ENCODE results near the gene LCLAT1.
"Not testable (repeated sequence)": the region's sequence is repeated elsewhere in the genome, so short reads cannot be mapped to it uniquely, and the experiment has no call there.

LCLAT1 gene

DNA sequence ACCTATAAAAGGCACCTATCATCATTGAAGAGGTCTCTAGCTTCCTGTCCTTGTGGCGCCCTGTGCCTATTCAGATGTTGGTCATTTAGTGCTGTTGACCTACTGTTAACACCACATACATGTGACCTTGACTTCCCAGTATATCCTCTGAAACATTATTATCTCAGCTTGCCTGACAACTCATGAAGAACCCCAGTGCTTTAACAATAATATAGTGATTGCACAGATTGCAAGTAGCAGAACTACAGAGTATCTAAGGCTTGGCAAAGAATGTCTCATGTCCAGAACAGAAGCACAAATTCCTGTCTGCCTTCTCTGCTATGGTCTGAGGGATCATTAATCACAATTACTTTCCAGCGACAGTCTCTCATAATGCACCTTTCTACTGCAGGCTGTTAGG lies 165.3 kb downstream of the LCLAT1 start:
- no peak for DNase-seq

- DNase-seq: no peak
Observed at GRCh38 chr2:30613001-30613400, 166.0 kb downstream of the LCLAT1 start.

- DNase-seq: peak in 1 of 2 experiments; percentile 7
Observed at GRCh38 chr2:30614227-30614626, 167.2 kb downstream of the LCLAT1 start.

DNA sequence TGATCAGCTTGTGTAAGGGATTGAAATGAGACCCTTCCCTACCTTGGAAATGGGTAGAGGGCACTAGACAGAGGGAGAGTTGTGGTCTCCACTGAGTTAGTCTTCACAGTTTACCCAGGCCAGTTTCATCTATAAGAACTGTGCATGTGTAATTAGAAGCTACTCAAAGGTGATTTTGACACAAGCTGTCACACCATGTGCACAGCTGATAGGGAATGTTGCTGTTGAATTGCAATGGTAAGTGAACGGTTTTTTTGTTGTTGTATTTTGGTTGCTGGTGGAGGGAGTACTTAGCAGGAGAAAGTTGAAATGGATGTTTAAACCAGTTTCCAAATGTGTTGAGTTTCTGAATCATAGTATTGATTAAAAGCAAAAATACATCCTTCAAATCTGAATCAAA lies 168.9 kb downstream of the LCLAT1 start:
- DNase-seq: peak; percentile 43 to 74

DNA sequence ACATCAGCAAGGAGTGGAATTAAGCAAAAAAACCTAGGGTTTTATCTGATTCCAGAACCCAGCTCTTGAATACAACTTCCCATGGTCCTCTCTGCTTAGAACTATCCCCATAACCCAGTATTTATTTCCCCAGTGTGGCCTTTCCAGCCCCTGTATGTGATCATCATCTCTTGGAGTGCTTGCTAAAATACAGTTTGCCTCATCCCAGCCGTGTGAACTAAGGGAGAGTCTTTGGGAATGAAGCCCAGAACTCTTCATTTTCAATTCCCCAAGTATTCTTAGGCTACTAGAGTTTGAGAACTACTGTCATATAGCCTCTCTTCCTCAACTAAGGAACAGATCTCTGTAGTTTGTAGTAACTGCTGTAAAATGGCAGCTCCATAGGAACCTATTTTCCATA lies 173.1 kb downstream of the LCLAT1 start:
- DNase-seq: no peak

- no peak for DNase-seq
Observed at GRCh38 chr2:30621836-30622235, 174.8 kb downstream of the LCLAT1 start.

GRCh38 chr2:30622452-30622851 lies 175.4 kb downstream of the LCLAT1 start:
- DNase-seq: no peak

- DNase-seq: no peak
Observed at GRCh38 chr2:30625276-30625675, 178.2 kb downstream of the LCLAT1 start.

GRCh38 chr2:30625701-30626100 lies 178.7 kb downstream of the LCLAT1 start:
- DNase-seq: no peak

GRCh38 chr2:30626397-30626796 lies 179.4 kb downstream of the LCLAT1 start:
- DNase-seq: no peak

- no peak for DNase-seq
Observed at GRCh38 chr2:30627151-30627550, 180.1 kb downstream of the LCLAT1 start.

DNA sequence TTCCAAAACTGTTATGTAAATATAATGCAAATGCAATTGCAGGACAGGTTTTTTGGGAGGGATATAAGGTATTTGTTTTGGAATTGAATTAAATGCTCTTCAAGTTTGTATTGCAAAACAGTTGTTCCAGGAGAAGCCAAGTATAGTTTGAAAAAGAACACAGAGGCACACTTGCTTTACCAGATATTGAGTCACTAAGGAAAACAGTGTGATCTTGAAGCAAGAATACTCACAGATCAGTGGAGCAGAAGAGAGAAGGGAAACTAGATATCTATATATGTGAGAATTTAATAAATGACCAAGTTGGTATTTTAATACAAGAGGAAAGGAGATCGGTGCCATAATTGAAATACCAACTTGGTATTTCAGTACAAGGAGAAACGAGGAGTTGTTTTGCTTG lies 181.3 kb downstream of the LCLAT1 start:
- no peak for DNase-seq

DNA sequence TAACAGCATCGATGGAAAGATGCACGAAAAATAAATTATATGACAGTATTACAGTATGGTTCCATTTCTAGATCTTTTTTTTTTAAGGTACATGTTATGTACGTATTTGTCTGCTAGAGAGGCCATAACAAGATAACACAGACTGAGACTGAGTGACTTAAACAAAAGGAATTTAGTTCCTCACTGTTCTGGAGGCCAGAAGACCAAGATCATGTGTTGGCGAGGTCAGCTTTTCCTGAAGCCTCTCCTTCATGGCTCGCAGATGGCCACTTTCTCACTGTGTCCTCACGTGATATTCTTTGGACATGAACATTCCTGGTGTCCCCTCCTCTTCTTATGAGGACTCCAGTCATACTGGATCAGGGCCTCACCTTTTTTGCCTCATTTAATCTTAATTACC lies 182.8 kb downstream of the LCLAT1 start:
- no peak for DNase-seq

GRCh38 chr2:30631051-30631671 lies 184.1 kb downstream of the LCLAT1 start:
- no peak for DNase-seq

- DNase-seq: no peak
Observed at GRCh38 chr2:30633039-30633438, 186.0 kb downstream of the LCLAT1 start.

DNA sequence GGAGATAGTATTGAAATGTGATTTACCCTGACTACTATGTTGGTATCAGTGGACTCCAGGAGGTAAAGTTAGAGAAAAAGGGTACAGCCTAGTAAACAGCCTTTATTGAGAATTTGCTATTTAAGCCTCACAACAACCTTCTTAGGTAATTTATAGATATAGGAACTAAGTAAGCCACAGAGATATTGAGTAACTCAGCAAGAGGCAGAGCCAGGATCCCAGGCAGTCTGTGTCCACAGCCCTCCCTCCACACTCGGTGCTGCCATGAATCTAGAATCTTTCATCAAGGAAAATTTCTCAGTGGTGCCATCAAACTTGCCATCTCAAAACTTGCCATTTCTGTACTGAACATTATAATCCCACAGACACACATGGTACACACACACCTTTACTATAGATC lies 189.3 kb downstream of the LCLAT1 start:
- DNase-seq: no peak

GRCh38 chr2:30639836-30640235 lies 192.8 kb downstream of the LCLAT1 start:
- DNase-seq: no peak

DNA sequence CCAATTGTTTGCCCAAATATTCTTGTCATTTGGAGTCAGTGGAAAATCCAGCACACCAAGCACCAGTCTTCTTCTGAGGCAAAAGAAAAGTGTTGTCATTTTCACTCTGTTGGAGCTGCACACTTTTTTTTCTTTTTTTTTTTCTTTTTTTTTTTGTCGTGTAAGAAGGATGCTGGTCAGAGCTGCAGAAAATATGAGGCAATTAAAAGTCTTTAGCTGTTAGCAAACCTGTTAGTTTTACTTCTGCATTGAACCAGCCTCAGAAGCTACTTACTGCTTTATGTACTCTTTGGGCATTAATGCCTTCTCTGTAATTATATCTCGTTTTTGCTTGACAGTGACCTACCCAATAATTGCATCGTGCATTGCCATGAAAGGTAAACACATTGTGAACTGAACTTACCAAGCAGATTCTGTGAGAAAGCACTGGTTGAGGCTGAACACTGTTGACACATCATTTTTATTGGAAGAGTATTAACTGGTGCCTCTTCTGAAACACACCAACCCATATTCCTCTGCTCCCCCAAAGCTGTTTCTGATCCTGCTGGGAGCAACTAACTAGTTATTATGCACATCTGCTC lies 194.8 kb downstream of the LCLAT1 start:
- no peak for DNase-seq

- not testable (repeated sequence) for DNase-seq
Observed at GRCh38 chr2:30643013-30643412, 196.0 kb downstream of the LCLAT1 start.

DNA sequence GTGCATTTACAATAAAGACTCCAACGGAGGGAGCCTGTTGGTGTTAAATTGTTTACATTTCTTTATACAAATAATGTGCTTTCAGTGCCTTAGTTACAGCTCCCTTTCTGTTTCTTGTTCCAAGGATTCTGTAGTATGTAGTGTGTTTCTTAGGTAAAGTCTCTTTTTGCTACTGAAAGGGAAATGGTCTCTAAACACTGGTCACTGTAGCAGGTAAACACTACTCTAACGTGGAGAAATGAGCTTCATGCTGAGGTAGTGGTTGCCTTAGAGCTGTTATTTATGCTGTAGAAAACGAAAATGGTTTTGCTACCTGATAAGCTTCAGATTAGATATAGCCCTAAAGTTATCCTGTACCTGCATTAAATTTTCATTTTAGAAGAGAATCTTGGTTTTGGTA lies 196.6 kb downstream of the LCLAT1 start:
- no peak for DNase-seq

DNA sequence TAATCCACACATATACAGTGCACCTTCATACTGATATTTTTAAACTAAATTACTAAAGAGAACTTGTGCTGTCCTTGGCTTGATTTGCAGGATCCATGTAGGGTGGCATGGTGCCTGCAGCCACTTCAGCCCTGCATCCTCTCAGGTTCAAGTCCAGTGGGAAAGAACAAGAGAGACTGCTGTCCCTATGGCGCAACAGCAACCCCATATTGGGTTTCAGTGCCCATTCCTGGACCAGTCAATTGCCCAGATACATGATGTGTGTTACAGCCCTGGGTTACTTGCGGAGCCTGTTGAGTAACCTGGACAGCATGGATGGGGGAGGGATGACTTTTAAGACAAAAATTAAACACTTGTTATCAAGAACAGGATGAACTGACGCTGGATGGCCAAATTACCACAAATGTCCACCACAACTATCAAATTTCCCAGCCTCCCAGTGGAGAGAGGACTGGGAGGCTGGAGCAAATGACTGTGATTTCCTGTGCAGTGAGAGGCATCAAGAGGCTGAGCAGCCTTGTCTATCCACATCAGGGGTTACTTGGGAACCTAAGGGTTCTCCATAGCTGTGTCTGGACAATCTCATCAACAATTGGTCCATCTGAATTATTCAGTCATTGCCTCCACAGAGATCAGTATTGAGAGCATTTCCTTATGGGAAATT lies 198.2 kb downstream of the LCLAT1 start:
- no peak for DNase-seq

- DNase-seq: no peak
Observed at GRCh38 chr2:30645745-30646119, 198.7 kb downstream of the LCLAT1 start.

DNA sequence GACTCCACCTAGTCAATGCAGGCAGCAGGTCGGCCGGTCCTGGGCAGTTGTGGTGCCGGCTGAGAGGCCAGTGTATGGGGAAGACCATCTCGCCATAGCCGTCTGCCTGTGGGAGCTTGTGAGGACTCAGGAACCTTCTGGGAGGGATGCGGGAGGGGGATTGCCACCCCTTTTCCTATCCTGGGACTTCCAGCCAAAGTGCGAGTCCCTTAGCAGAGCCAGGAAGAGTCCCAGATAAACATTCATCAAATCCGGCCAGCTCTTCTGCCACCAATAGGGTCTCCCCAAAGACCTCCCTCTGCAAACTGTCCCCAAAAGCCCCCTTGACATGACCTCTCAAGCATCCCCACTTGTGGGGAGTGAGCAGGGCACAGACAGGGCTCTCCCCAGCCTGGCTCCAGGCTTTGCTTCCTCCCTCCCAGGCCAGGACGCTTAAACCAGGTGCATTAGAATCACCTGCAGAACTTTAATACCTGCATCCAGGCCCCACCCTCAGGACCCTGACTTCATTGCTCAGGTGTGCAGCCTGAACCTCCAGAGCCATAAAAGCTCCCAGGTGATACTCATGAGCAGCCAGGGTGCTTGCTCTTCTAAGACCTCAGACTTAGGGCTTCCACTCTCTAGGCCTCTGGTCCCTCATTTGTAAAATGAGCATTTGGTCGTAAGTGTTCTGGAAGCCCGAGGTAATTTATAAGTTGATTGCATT lies 200.9 kb downstream of the LCLAT1 start:
- no peak for DNase-seq

- DNase-seq: no peak
Observed at GRCh38 chr2:30649278-30649677, 202.2 kb downstream of the LCLAT1 start.

Data from NCI-H524 (cell line).